IMR-90 (cell line): ENCODE measurements around the gene TXNRD1. TPM values are rescaled to one million over a fixed set of nuclear protein-coding genes. Genes with fewer than 3 reads are reported as not detected.

Experiments used
- ATAC-seq: fragments of 200-7000 bp; cut with Tn5 transposase; 2 replicates; pipeline ENCODE4 v1.9.1; 2020; ENCODE audit warnings: low read depth, mild to moderate bottlenecking, moderate library complexity
- BruUV-seq: library from RNA; stranded (reverse); fragments of 400-500 nt; replicated peaks from 2 replicates; lab custom pipeline; 2021; lab: Mats Ljungman, UMichigan
- CTCF ChIA-PET: fragments of 300-600 bp; formaldehyde crosslinking; extraction: SDS; loops from one replicate; lab custom pipeline; 2021; ENCODE audit warnings: antibody characterized with exemption; lab: Yijun Ruan, JAX
- POLR2A ChIA-PET: fragments of 300-600 bp; sonication (Branson Sonifier 250); formaldehyde crosslinking; loops from one replicate; lab custom pipeline; 2022; ENCODE audit warnings: antibody characterized with exemption; ENCODE audit not compliant: unreplicated experiment; lab: Charles Lee
- DNase-seq: peaks from one replicate; pipeline ENCODE4 v3.0.0; 2013
- H2AFZ ChIP-seq: replicated peaks from 2 replicates; pipeline ENCODE3; 2013; ENCODE audit warnings: low read length, mild to moderate bottlenecking; ENCODE audit not compliant: poor library complexity
- H2AK5ac ChIP-seq: 2 replicates; pipeline ENCODE4 v1.6.1; 2013; ENCODE audit warnings: low read depth, low read length, inconsistent platforms
- H2AK9ac ChIP-seq: replicated peaks from 2 replicates; pipeline ENCODE3; 2013; ENCODE audit warnings: mild to moderate bottlenecking, low read depth, low read length, moderate library complexity; ENCODE audit not compliant: poor library complexity
- H2BK120ac ChIP-seq: 2 replicates; pipeline ENCODE4 v1.6.1; 2013; ENCODE audit warnings: low read depth, low read length, inconsistent platforms
- H2BK15ac ChIP-seq: 3 replicates; pipeline ENCODE4 v1.6.1; 2013; ENCODE audit warnings: low read depth, low read length, inconsistent platforms
- H2BK20ac ChIP-seq: 2 replicates; pipeline ENCODE4 v1.6.1; 2013; ENCODE audit warnings: low read depth, mild to moderate bottlenecking, inconsistent platforms, low read length, moderate library complexity
- H2BK5ac ChIP-seq: 2 replicates; pipeline ENCODE4 v1.6.1; 2013; ENCODE audit warnings: mild to moderate bottlenecking, low read depth, low read length, inconsistent platforms; ENCODE audit not compliant: poor library complexity, severe bottlenecking
- H3K14ac ChIP-seq: replicated peaks from 2 replicates; pipeline ENCODE4 v1.6.1; 2013; ENCODE audit warnings: low read depth, low read length, inconsistent platforms
- H3K18ac ChIP-seq: 2 replicates; pipeline ENCODE4 v1.6.1; 2013; ENCODE audit warnings: low read depth, low read length, control low read depth
- H3K23ac ChIP-seq: 2 replicates; pipeline ENCODE4 v1.6.1; 2013; ENCODE audit warnings: low read depth, low read length, inconsistent platforms
- H3K27ac ChIP-seq: 2 replicates; pipeline ENCODE4 v1.5.1; 2013; ENCODE audit warnings: mild to moderate bottlenecking, control low read depth, low read length; ENCODE audit not compliant: insufficient read depth
- H3K27me3 ChIP-seq: 2 replicates; pipeline ENCODE4 v1.6.1; 2013; ENCODE audit warnings: low read length; ENCODE audit not compliant: control insufficient read depth, insufficient read depth
- H3K36me3 ChIP-seq: 2 replicates; pipeline ENCODE4 v1.6.1; 2013; ENCODE audit warnings: low read length, mixed read lengths; ENCODE audit not compliant: control insufficient read depth, insufficient read depth
- H3K4ac ChIP-seq: 2 replicates; pipeline ENCODE4 v1.6.1; 2013; ENCODE audit warnings: low read depth, low read length, inconsistent platforms
- H3K4me1 ChIP-seq: 2 replicates; pipeline ENCODE4 v1.6.1; 2013; ENCODE audit warnings: low read length, mixed read lengths; ENCODE audit not compliant: control insufficient read depth, insufficient read depth
- H3K4me2 ChIP-seq: 2 replicates; pipeline ENCODE4 v1.6.1; 2013; ENCODE audit warnings: low read depth, mild to moderate bottlenecking, control low read depth, low read length, moderate library complexity
- H3K4me3 ChIP-seq: 2 replicates; pipeline ENCODE4 v1.5.1; 2013; ENCODE audit warnings: low read depth, mild to moderate bottlenecking, control low read depth, low read length, moderate library complexity; ENCODE audit not compliant: insufficient read depth
- H3K56ac ChIP-seq: 2 replicates; pipeline ENCODE4 v1.6.1; 2013; ENCODE audit warnings: low read length, inconsistent platforms; ENCODE audit not compliant: insufficient read depth; ENCODE audit errors: extremely low read depth
- H3K79me1 ChIP-seq, 2 experiments: 2 replicates each; pipeline ENCODE4 v1.6.1; 2013; ENCODE audit warnings: low read length in 2 of 2, inconsistent platforms in 1 of 2, low read depth in 1 of 2
- H3K9ac ChIP-seq: 2 replicates; pipeline ENCODE4 v1.6.1; 2013; ENCODE audit warnings: low read depth, low read length, control low read depth
- H3K9me1 ChIP-seq: 2 replicates; pipeline ENCODE4 v1.6.1; 2013; ENCODE audit warnings: low read length, inconsistent platforms; ENCODE audit not compliant: insufficient read depth
- H3K9me3 ChIP-seq: 2 replicates; pipeline ENCODE4 v1.6.1; 2013; ENCODE audit warnings: low read length; ENCODE audit not compliant: control insufficient read depth, insufficient read depth
- H4K20me1 ChIP-seq: 2 replicates; pipeline ENCODE4 v1.6.1; 2013; ENCODE audit warnings: low read length, inconsistent platforms; ENCODE audit not compliant: insufficient read depth
- H4K5ac ChIP-seq: 2 replicates; pipeline ENCODE4 v1.6.1; 2013; ENCODE audit warnings: mild to moderate bottlenecking, low read depth, low read length, control low read depth
- H4K8ac ChIP-seq, 2 experiments: 2 replicates each; pipeline ENCODE4 v1.6.1; 2013; ENCODE audit warnings: low read depth in 2 of 2, low read length in 2 of 2, control low read depth in 1 of 2, inconsistent platforms in 1 of 2
- H4K91ac ChIP-seq: 2 replicates; pipeline ENCODE4 v1.6.1; 2013; ENCODE audit warnings: low read depth, low read length, inconsistent platforms; ENCODE audit not compliant: insufficient read depth
- BHLHE40 ChIP-seq: fragments of 150-350 bp; IDR thresholded peaks from 2 replicates; pipeline ENCODE4 v1.6.1; 2016; ENCODE audit warnings: mild to moderate bottlenecking, low read depth, low read length
- CEBPB ChIP-seq: IDR thresholded peaks from 2 replicates; pipeline ENCODE4 v1.6.1; 2012; ENCODE audit warnings: low read depth, low read length, improper control_type of control experiment
- CTCF ChIP-seq: conservative IDR thresholded peaks from 2 replicates; pipeline ENCODE4 v1.5.1; 2012; ENCODE audit warnings: mild to moderate bottlenecking, low read depth, low read length, improper control_type of control experiment
- RAD21 ChIP-seq: IDR thresholded peaks from 2 replicates; pipeline ENCODE4 v1.6.1; 2012; ENCODE audit warnings: low read length, improper control_type of control experiment
- SMC3 ChIP-seq: fragments of 150-350 bp; IDR thresholded peaks from 2 replicates; pipeline ENCODE4 v1.6.1; 2016; ENCODE audit warnings: low read depth, mild to moderate bottlenecking, antibody characterized with exemption, low read length, moderate library complexity
- WGBS, 2 experiments: methylation state at CpG; one replicate each; pipeline versions ENCODE4 v1.1.5 to v1.1.7; 2013; ENCODE audit warnings: missing lambda C conversion rate in 2 of 2; ENCODE audit not compliant: insufficient read length in 1 of 2; ENCODE audit errors: extremely low coverage in 2 of 2; 5-methylcytosine and 5-hydroxymethylcytosine counted together
- dilution Hi-C: fragments of 300-500 bp; cut with HindIII; formaldehyde crosslinking; loops from one replicate; pipeline ENCODE4 v1.14.3; 2018; ENCODE audit warnings: low sequenced_read_pairs; ENCODE audit not compliant: unreplicated experiment
- in situ Hi-C: fragments of 300-500 bp; cut with MboI; formaldehyde crosslinking; loops from 3 replicates; pipeline ENCODE4 v1.14.3; 2019; ENCODE audit warnings: low sequenced_read_pairs, inconsistent platforms, mixed read lengths
- intact Hi-C: fragments of 100-400 bp; cut with micrococcal nuclease; formaldehyde crosslinking; loops from 2 replicates; pipeline ENCODE4 v1.10.0; 2022
- polyA plus RNA-seq, 3 experiments: library from polyadenylated mRNA; depleted of rRNA; stranded (reverse); fragments of >200 nt; gene quantifications; 2 replicates each; pipeline ENCODE4 v1.2.3, GENCODE V29; 2012; ENCODE audit warnings: low replicate concordance in 1 of 3
- total RNA-seq: library from RNA; depleted of rRNA; stranded (reverse); fragments of >200 nt; gene quantifications from 2 replicates; pipeline ENCODE4 v1.2.3, GENCODE V29; 2012

Gene TXNRD1
- total and polyA plus RNA-seq, 2 of the 4 experiments (the other 2 are of a cell fraction) = 379 to 582 TPM

- Histone ChIP-seq H2BK5ac (peak overlapping the region; percentile 53), H3K27ac (peak overlapping the region; percentile 64; the same call in 1 of the 2 replicates), H3K23ac (no peak overlapping the region), H3K4me3 (no peak overlapping the region), H3K56ac (no peak overlapping the region), H3K9me3 (peaks cover 4% of the 10 kb centered on the region; the same call in 1 of the 2 replicates), H4K8ac (peak overlapping the region in 1 of 2 experiments; percentile 39; a peak in 1 of 4 replicates), H4K5ac (no peak overlapping the region), H2BK20ac (peak overlapping the region; percentile 15; the same call in 1 of the 2 replicates), H3K79me1 (no peaks in the 10 kb centered on the region), H2BK15ac (no peak overlapping the region; the same call in 2 of the 3 replicates), H2BK120ac (peak overlapping the region; percentile 29; the same call in 1 of the 2 replicates), H2AK5ac (no peak overlapping the region), H3K36me3 (no peaks in the 10 kb centered on the region), H2AK9ac (no peak overlapping the region), H2AFZ (no peak overlapping the region), H4K20me1 (no peaks in the 10 kb centered on the region), H3K14ac (no peak overlapping the region), H3K4me2 (peak overlapping the region; percentile 56), H3K9ac (no peak overlapping the region), H3K9me1 (no peaks in the 10 kb centered on the region), H3K27me3 (no peaks in the 10 kb centered on the region), H4K91ac (no peak overlapping the region; the same call in 1 of the 2 replicates), H3K4me1 (peaks cover 10% of the 10 kb centered on the region), H3K18ac (peak overlapping the region; percentile 70), H3K4ac (peak overlapping the region; percentile 69; the same call in 1 of the 2 replicates)
- intact Hi-C loops (loop anchor here (10.0 kb wide), 1 partner anchor 135 kb away; the partner anchor contains the start of gene GLT8D2), dilution Hi-C loops (no loop called here), in situ Hi-C loops (loop anchor here (10.0 to 25.0 kb wide), 2 partner anchors 685 to 872 kb away; no protein-coding TSS in a partner anchor)
- no TSS peak for BruUV-seq
- peak; percentile 52 for DNase-seq
- TF ChIP-seq RAD21 = no peak
- no peak for TF ChIP-seq BHLHE40
- TF ChIP-seq CTCF = no peak
- TF ChIP-seq CEBPB = no peak
- no peak for TF ChIP-seq SMC3
- POLR2A ChIA-PET = no interaction called here
- CTCF ChIA-PET = no interaction called here
- WGBS, 2 experiments = no CpG with 5 or more reads among the region's 2 CpGs
- peak; percentile 75 for ATAC-seq
Observed at GRCh38 chr12:104189915-104190555, 25.5 kb upstream of the TXNRD1 start.
